ENCODE results near the gene SMAGP.

Gene SMAGP

GRCh38 chr12:51238510-51239334 is 31.5 kb downstream of the SMAGP start, which contains the start of gene DAZAP2:
DAZAP2 (plus strand) TSS chr12:51238826; CDS start chr12:51238908, 82 bp downstream.
- Histone ChIP-seq H3K9me3 (ENCODE audit: severe bottlenecking) (no peaks in the 10 kb centered on the region), H3K36me3 (ENCODE audit: low read depth) (peaks cover 37% of the 10 kb centered on the region), H3K27me3 (ENCODE audit: insufficient read depth, poor library complexity, severe bottlenecking) (no peaks in the 10 kb centered on the region), H3K4me1 (ENCODE audit: insufficient read depth, poor library complexity, severe bottlenecking) (no peaks in the 10 kb centered on the region), H3K4me3 (ENCODE audit: severe bottlenecking) (peak within 1 kb of the TSS; percentile 96), H3K27ac (ENCODE audit: poor library complexity, severe bottlenecking) (peak within 1 kb of the TSS; percentile 70)
- DNase-seq (ENCODE audit: low spot score) (peak; percentile 95), ATAC-seq (ENCODE audit: low read depth) (peak; percentile 93)
- TF ChIP-seq CTCF (IDR thresholded peaks at IDR 0.05; ENCODE audit: poor library complexity, severe bottlenecking) = peak; percentile 13

GRCh38 chr12:51238037-51238509 is 32.1 kb downstream of the SMAGP start:
- DNase-seq (ENCODE audit: low spot score) (no peak), ATAC-seq (ENCODE audit: low read depth) (no peak)
- H3K27me3 ChIP-seq (ENCODE audit: insufficient read depth, poor library complexity, severe bottlenecking) = no peaks in the 10 kb centered on the region
- no peak for TF ChIP-seq CTCF (IDR thresholded peaks at IDR 0.05; ENCODE audit: poor library complexity, severe bottlenecking)
- no peaks in the 10 kb centered on the region for H3K4me1 ChIP-seq (ENCODE audit: insufficient read depth, poor library complexity, severe bottlenecking)
- H3K9me3 ChIP-seq (ENCODE audit: severe bottlenecking) = no peaks in the 10 kb centered on the region
- H3K4me3 ChIP-seq (ENCODE audit: severe bottlenecking) = peak overlapping the region; percentile 96
- H3K36me3 ChIP-seq (ENCODE audit: low read depth) = peaks cover 30% of the 10 kb centered on the region
- H3K27ac ChIP-seq (ENCODE audit: poor library complexity, severe bottlenecking) = peak overlapping the region; percentile 70

- Histone ChIP-seq H3K4me1 (ENCODE audit: insufficient read depth, poor library complexity, severe bottlenecking) (no peaks in the 10 kb centered on the region), H3K9me3 (ENCODE audit: severe bottlenecking) (no peaks in the 10 kb centered on the region), H3K4me3 (ENCODE audit: severe bottlenecking) (no peak overlapping the region), H3K36me3 (ENCODE audit: low read depth) (no peaks in the 10 kb centered on the region), H3K27ac (ENCODE audit: poor library complexity, severe bottlenecking) (no peak overlapping the region), H3K27me3 (ENCODE audit: insufficient read depth, poor library complexity, severe bottlenecking) (no peaks in the 10 kb centered on the region)
- no peak for TF ChIP-seq CTCF (IDR thresholded peaks at IDR 0.05; ENCODE audit: poor library complexity, severe bottlenecking)
- DNase-seq (ENCODE audit: low spot score) = no peak
- no peak for ATAC-seq (ENCODE audit: low read depth)
These were observed 35.7 kb downstream of the SMAGP start for GRCh38 chr12:51234530-51234929.

DNA sequence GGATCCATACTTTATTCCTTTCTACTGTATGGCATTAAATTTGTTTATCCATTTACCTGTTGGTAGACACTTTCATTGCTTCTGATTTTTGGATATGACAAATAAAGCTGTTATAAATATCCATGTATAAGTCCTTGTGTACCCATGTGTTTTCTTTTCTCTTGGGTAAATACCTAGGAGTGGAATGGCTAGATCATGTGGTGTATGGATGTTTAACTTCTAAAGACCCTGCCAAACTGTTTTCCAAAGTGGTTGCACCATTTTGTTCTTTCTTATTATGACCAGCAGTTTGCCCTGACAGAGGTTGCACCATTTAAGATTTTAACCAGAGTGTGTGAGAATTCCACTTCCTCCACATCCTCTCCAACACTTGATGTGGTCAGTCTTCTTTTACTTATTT is 37.6 kb downstream of the SMAGP start:
- H3K27me3 ChIP-seq (ENCODE audit: insufficient read depth, poor library complexity, severe bottlenecking) = no peaks in the 10 kb centered on the region
- no peak for ATAC-seq (ENCODE audit: low read depth)
- DNase-seq (ENCODE audit: low spot score) = no peak

More for the DNA sequence above, 37.6 kb downstream of the SMAGP start:
- Histone ChIP-seq H3K4me3 (ENCODE audit: severe bottlenecking) (no peak overlapping the region), H3K27ac (ENCODE audit: poor library complexity, severe bottlenecking) (no peak overlapping the region), H3K36me3 (ENCODE audit: low read depth) (no peaks in the 10 kb centered on the region), H3K9me3 (ENCODE audit: severe bottlenecking) (no peaks in the 10 kb centered on the region), H3K4me1 (ENCODE audit: insufficient read depth, poor library complexity, severe bottlenecking) (no peaks in the 10 kb centered on the region)
- no peak for TF ChIP-seq CTCF (IDR thresholded peaks at IDR 0.05; ENCODE audit: poor library complexity, severe bottlenecking)
